Astrocyte (in vitro differentiated cells and primary cell): ENCODE measurements around the gene COMMD7.

Source experiments
- CTCF ChIP-seq: IDR thresholded peaks from 2 replicates; pipeline ENCODE4 v1.5.1; 2011; ENCODE audit warnings: low read depth, mild to moderate bottlenecking, inconsistent platforms, low read length, moderate library complexity; ENCODE audit not compliant: insufficient read depth
- EZH2 ChIP-seq: IDR thresholded peaks from 2 replicates; pipeline ENCODE4 v1.6.1; 2012; ENCODE audit warnings: mild to moderate bottlenecking, low read length, inconsistent platforms; ENCODE audit not compliant: insufficient read depth

- TF ChIP-seq CTCF: no peak
- no peak for TF ChIP-seq EZH2
These were observed 48.2 kb downstream of the COMMD7 start for GRCh38 chr20:32695089-32695488.
